HCT116 (cell line): ENCODE measurements around the gene DOCK9. TPM values are rescaled to one million over a fixed set of nuclear protein-coding genes. Genes with fewer than 3 reads are reported as not detected.

Experiments used
- ATAC-seq: fragments of 200-7000 bp; cut with Tn5 transposase; 2 replicates; pipeline ENCODE4 v1.9.1; 2020; ENCODE audit warnings: mild to moderate bottlenecking, moderate library complexity
- BruUV-seq: library from RNA; stranded (reverse); fragments of 400-500 nt; replicated peaks from 2 replicates; lab custom pipeline; 2021; lab: Mats Ljungman, UMichigan
- CTCF ChIA-PET: fragments of 300-600 bp; sonication (Branson Sonifier 250); formaldehyde crosslinking; loops from one replicate; lab custom pipeline; 2021; ENCODE audit warnings: antibody characterized with exemption; lab: Charles Lee
- POLR2A ChIA-PET: fragments of 300-600, 350-600 bp; sonication (Branson Sonifier 250); formaldehyde crosslinking; loops from one replicate; lab custom pipeline; 2021; ENCODE audit warnings: antibody characterized with exemption; lab: Charles Lee
- RAD21 ChIA-PET, 2 experiments: fragments of 300-600 bp; sonication (Branson Sonifier 250); formaldehyde crosslinking; loops; one replicate each; lab custom pipeline; 2023; ENCODE audit warnings: low total read pairs in 2 of 2; ENCODE audit not compliant: uncharacterized antibody in 2 of 2, unreplicated experiment in 2 of 2, low non-redundant PET in 1 of 2; lab: Charles Lee
- DNase-seq: peaks from one replicate; pipeline ENCODE4 v3.0.0-alpha.2; 2010; ENCODE audit warnings: low read depth, low spot score
- H2AFZ ChIP-seq: fragments of 200-600 bp; shearing (Covaris generic), sonication (generic); 2 replicates; pipeline ENCODE4 v1.6.1; 2017; ENCODE audit warnings: low read depth, mixed run types, mixed read lengths, antibody characterized with exemption, low read length; ENCODE audit not compliant: poor library complexity, severe bottlenecking
- H3K27ac ChIP-seq: 2 replicates; pipeline ENCODE4 v1.5.1; 2012; ENCODE audit warnings: low read depth, low read length
- H3K27me3 ChIP-seq: fragments of 200-600 bp; sonication (generic); 2 replicates; pipeline ENCODE4 v1.6.1; 2016; ENCODE audit warnings: mixed run types, low read length, mixed read lengths; ENCODE audit not compliant: insufficient read depth
- H3K36me3 ChIP-seq, 2 experiments: fragments of 200-500 bp in 1 of 2; fragments of 200-600 bp in 1 of 2; sonication (Bioruptor generic) in 1 of 2; sonication (generic) in 1 of 2; 2 replicates each; pipeline versions ENCODE4 v1.5.1 to v1.6.1; 2014 to 2016; ENCODE audit warnings: low read length in 2 of 2, inconsistent platforms in 1 of 2, mixed read lengths in 1 of 2, mixed run types in 1 of 2; ENCODE audit not compliant: insufficient read depth in 2 of 2, control insufficient read depth in 1 of 2
- H3K4me1 ChIP-seq, 2 experiments: fragments of 200-600 bp in 1 of 2; sonication (generic) in 1 of 2; 2 replicates each; pipeline versions ENCODE4 v1.5.1 to v1.6.1; 2012 to 2017; ENCODE audit warnings: low read length in 2 of 2, inconsistent platforms in 1 of 2, mild to moderate bottlenecking in 1 of 2, mixed read lengths in 1 of 2, mixed run types in 1 of 2, moderate library complexity in 1 of 2; ENCODE audit not compliant: insufficient read depth in 2 of 2, control insufficient read depth in 1 of 2
- H3K4me2 ChIP-seq: fragments of 200-600 bp; sonication (generic); 2 replicates; pipeline ENCODE4 v1.6.1; 2017; ENCODE audit warnings: mixed run types, low read length, mixed read lengths
- H3K4me3 ChIP-seq, 2 experiments: fragments of 200-600 bp in 1 of 2; sonication (generic) in 1 of 2; replicated peaks in 1 of 2; 2 replicates each; pipeline ENCODE4 v1.5.1; 2011 to 2016; ENCODE audit warnings: low read length in 2 of 2, control low read depth in 1 of 2, low read depth in 1 of 2, mild to moderate bottlenecking in 1 of 2, mixed read lengths in 1 of 2, mixed run types in 1 of 2
- H3K79me2 ChIP-seq: fragments of 200-600 bp; sonication (generic); 2 replicates; pipeline ENCODE4 v1.6.1; 2017; ENCODE audit warnings: mild to moderate bottlenecking, mixed run types, low read length, moderate library complexity, mixed read lengths; ENCODE audit not compliant: insufficient read depth
- H3K9ac ChIP-seq: fragments of 200-600 bp; sonication (generic); 2 replicates; pipeline ENCODE4 v1.6.1; 2016; ENCODE audit warnings: low read length, mixed read lengths
- H3K9me2 ChIP-seq: fragments of 200-600 bp; sonication (generic), shearing (Covaris generic); 2 replicates; pipeline ENCODE4 v1.6.1; 2017; ENCODE audit warnings: mixed run types, mild to moderate bottlenecking, moderate library complexity; ENCODE audit not compliant: insufficient read depth
- H3K9me3 ChIP-seq, 2 experiments: fragments of 200-500 bp in 1 of 2; fragments of 200-600 bp in 1 of 2; sonication (Bioruptor generic) in 1 of 2; sonication (generic) in 1 of 2; 2 replicates each; pipeline ENCODE4 v1.6.1; 2014 to 2017; ENCODE audit warnings: low read length in 2 of 2, mixed read lengths in 2 of 2, inconsistent platforms in 1 of 2, low read depth in 1 of 2, mild to moderate bottlenecking in 1 of 2, mixed run types in 1 of 2, moderate library complexity in 1 of 2; ENCODE audit not compliant: control insufficient read depth in 1 of 2, insufficient read depth in 1 of 2
- H4K20me1 ChIP-seq: fragments of 200-600 bp; sonication (generic), shearing (Covaris generic); 2 replicates; pipeline ENCODE4 v1.6.1; 2017; ENCODE audit warnings: mixed run types, mild to moderate bottlenecking, moderate library complexity; ENCODE audit not compliant: insufficient read depth
- ATF3 ChIP-seq: IDR thresholded peaks from 2 replicates; pipeline ENCODE4 v1.6.1; 2012
- CEBPB ChIP-seq: IDR thresholded peaks from 2 replicates; pipeline ENCODE4 v1.6.1; 2012; ENCODE audit warnings: low read depth
- ELF1 ChIP-seq: IDR thresholded peaks from 2 replicates; pipeline ENCODE4 v1.6.1; 2012; ENCODE audit warnings: low read depth, borderline replicate concordance
- EZH2 ChIP-seq: fragments of 200-600 bp; sonication (generic); IDR thresholded peaks from 2 replicates; pipeline ENCODE4 v1.6.1; 2017; ENCODE audit warnings: antibody characterized with exemption, mixed run types
- FOSL1 ChIP-seq: IDR thresholded peaks from 2 replicates; pipeline ENCODE4 v1.6.1; 2012; ENCODE audit warnings: low read depth
- POLR2A ChIP-seq: IDR thresholded peaks from 2 replicates; pipeline ENCODE4 v1.7.0; 2011; ENCODE audit warnings: borderline replicate concordance; ENCODE audit not compliant: insufficient read depth, insufficient read length; ENCODE audit errors: extremely low read depth
- POLR2AphosphoS5 ChIP-seq: IDR thresholded peaks from 2 replicates; pipeline ENCODE4 v1.6.1; 2011; ENCODE audit warnings: mild to moderate bottlenecking, low read depth, low read length, moderate library complexity
- RAD21 ChIP-seq: IDR thresholded peaks from 2 replicates; pipeline ENCODE4 v1.6.1; 2012; ENCODE audit warnings: low read depth, mild to moderate bottlenecking
- SIN3A ChIP-seq: IDR thresholded peaks from 2 replicates; pipeline ENCODE4 v1.6.1; 2012; ENCODE audit warnings: low read depth
- SRF ChIP-seq: IDR thresholded peaks from 2 replicates; pipeline ENCODE4 v1.6.1; 2012; ENCODE audit warnings: low read depth
- TCF7L2 ChIP-seq: IDR thresholded peaks from 2 replicates; pipeline ENCODE4 v1.7.0; 2011; ENCODE audit warnings: borderline replicate concordance, inconsistent platforms; ENCODE audit not compliant: insufficient read depth, insufficient read length; ENCODE audit errors: extremely low read depth
- ZFX ChIP-seq: fragments of 450-650 bp; IDR thresholded peaks from 2 replicates; pipeline ENCODE4 v1.6.1; 2017
- ZNF274 ChIP-seq: fragments of 200-500 bp; sonication (Bioruptor generic); IDR thresholded peaks from 2 replicates; pipeline ENCODE4 v1.6.1; 2014; ENCODE audit warnings: mild to moderate bottlenecking, low read depth, low read length, inconsistent platforms
- intact Hi-C: fragments of 100-400 bp; cut with micrococcal nuclease; formaldehyde crosslinking; loops from 2 replicates; pipeline ENCODE4 v1.10.0; 2022
- total RNA-seq: library from RNA; stranded (reverse); gene quantifications from one replicate; pipeline ENCODE4 v1.2.1, GENCODE V29; 2021; ENCODE audit not compliant: unreplicated experiment
- TF ChIP-seq, protein P1 (sequence below): IDR thresholded peaks from 2 replicates; pipeline ENCODE4 v1.6.1; 2012; ENCODE audit warnings: low read depth
- TF ChIP-seq, protein P2 (sequence below), 3 experiments: fragments of 200-600 bp in 1 of 3; sonication (generic) in 1 of 3; IDR thresholded peaks in 2 of 3; conservative IDR thresholded peaks in 1 of 3; 2 replicates each; pipeline ENCODE4 v1.5.1; 2012 to 2017; ENCODE audit warnings: low read depth in 2 of 3, low read length in 2 of 3, antibody characterized with exemption in 1 of 3, borderline replicate concordance in 1 of 3, control low read depth in 1 of 3, mild to moderate bottlenecking in 1 of 3, mixed read lengths in 1 of 3, mixed run types in 1 of 3, moderate library complexity in 1 of 3; ENCODE audit not compliant: insufficient read depth in 1 of 3
- TF ChIP-seq, protein P3 (sequence below): IDR thresholded peaks from 2 replicates; pipeline ENCODE4 v1.6.1; 2012

DOCK9 gene
- total RNA-seq, 1 experiment from 2014 or later: 58.8 TPM

- no peak overlapping the region for H3K9ac ChIP-seq
- TF ChIP-seq ZNF274: no peak
- H4K20me1 ChIP-seq: no peaks in the 10 kb centered on the region
- peaks cover 40 to 72% of the 10 kb centered on the region in 2 experiments for H3K4me1 ChIP-seq
- intact Hi-C loops: no loop called here
- no peaks in the 10 kb centered on the region for H3K36me3 ChIP-seq
- no peak overlapping the region for H3K4me2 ChIP-seq
- DNase-seq (no peak), ATAC-seq (no peak)
- BruUV-seq: no TSS peak
- CTCF ChIA-PET: no interaction called here
- POLR2A ChIA-PET: no interaction called here
- no peaks in the 10 kb centered on the region for H3K27me3 ChIP-seq
- RAD21 ChIA-PET: no interaction called here
- no peaks in the 10 kb centered on the region for H3K9me2 ChIP-seq
- no peaks in the 10 kb centered on the region for H3K9me3 ChIP-seq
- no peak overlapping the region for H2AFZ ChIP-seq
- H3K79me2 ChIP-seq: peaks cover 8% of the 10 kb centered on the region; the same call in 1 of the 2 replicates
- H3K4me3 ChIP-seq: no peak overlapping the region
- H3K27ac ChIP-seq: no peak overlapping the region
Observed at GRCh38 chr13:98975822-98976261, 2.0 kb downstream of the DOCK9 start.

DNA sequence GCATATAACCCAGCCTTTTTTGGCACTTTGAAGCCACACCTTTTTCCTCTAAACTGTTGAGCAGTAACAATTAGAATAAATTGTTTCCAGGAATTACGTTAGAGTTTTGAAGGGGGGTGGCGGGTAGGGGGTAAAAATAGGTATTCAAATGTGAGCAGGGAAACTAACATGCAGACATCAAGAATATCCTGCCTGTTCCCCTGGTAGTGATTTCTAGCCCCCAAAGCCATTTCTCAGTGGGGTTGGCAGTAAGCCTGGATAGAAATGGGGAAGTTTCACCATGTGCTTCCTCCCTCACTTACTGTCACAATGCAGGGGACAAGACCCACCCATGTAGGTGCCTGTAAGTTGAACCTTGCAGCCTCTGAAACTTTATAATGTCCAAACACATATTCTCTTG lies 3.8 kb downstream of the DOCK9 start:
- H3K4me1 ChIP-seq: peaks cover 43 to 78% of the 10 kb centered on the region in 2 experiments
- TF ChIP-seq ZFX (no peak), FOSL1 (no peak), RAD21 (no peak), SRF (no peak), TCF7L2 (no peak), EZH2 (no peak), POLR2A (no peak), ATF3 (no peak), POLR2AphosphoS5 (no peak), SIN3A (no peak), CEBPB (no peak), ELF1 (no peak)
- TF ChIP-seq, protein P1, sequence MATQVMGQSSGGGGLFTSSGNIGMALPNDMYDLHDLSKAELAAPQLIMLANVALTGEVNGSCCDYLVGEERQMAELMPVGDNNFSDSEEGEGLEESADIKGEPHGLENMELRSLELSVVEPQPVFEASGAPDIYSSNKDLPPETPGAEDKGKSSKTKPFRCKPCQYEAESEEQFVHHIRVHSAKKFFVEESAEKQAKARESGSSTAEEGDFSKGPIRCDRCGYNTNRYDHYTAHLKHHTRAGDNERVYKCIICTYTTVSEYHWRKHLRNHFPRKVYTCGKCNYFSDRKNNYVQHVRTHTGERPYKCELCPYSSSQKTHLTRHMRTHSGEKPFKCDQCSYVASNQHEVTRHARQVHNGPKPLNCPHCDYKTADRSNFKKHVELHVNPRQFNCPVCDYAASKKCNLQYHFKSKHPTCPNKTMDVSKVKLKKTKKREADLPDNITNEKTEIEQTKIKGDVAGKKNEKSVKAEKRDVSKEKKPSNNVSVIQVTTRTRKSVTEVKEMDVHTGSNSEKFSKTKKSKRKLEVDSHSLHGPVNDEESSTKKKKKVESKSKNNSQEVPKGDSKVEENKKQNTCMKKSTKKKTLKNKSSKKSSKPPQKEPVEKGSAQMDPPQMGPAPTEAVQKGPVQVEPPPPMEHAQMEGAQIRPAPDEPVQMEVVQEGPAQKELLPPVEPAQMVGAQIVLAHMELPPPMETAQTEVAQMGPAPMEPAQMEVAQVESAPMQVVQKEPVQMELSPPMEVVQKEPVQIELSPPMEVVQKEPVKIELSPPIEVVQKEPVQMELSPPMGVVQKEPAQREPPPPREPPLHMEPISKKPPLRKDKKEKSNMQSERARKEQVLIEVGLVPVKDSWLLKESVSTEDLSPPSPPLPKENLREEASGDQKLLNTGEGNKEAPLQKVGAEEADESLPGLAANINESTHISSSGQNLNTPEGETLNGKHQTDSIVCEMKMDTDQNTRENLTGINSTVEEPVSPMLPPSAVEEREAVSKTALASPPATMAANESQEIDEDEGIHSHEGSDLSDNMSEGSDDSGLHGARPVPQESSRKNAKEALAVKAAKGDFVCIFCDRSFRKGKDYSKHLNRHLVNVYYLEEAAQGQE: no peak
- TF ChIP-seq, protein P2, sequence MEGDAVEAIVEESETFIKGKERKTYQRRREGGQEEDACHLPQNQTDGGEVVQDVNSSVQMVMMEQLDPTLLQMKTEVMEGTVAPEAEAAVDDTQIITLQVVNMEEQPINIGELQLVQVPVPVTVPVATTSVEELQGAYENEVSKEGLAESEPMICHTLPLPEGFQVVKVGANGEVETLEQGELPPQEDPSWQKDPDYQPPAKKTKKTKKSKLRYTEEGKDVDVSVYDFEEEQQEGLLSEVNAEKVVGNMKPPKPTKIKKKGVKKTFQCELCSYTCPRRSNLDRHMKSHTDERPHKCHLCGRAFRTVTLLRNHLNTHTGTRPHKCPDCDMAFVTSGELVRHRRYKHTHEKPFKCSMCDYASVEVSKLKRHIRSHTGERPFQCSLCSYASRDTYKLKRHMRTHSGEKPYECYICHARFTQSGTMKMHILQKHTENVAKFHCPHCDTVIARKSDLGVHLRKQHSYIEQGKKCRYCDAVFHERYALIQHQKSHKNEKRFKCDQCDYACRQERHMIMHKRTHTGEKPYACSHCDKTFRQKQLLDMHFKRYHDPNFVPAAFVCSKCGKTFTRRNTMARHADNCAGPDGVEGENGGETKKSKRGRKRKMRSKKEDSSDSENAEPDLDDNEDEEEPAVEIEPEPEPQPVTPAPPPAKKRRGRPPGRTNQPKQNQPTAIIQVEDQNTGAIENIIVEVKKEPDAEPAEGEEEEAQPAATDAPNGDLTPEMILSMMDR (IDR thresholded peaks at IDR 0.05 in 2 of 3, conservative IDR thresholded peaks at IDR 0.05 in 1 of 3; ENCODE audit: borderline replicate concordance in 1 of 3, insufficient read depth in 1 of 3, low read depth in 2 of 3, low read length in 2 of 3): no peak
- TF ChIP-seq, protein P3, sequence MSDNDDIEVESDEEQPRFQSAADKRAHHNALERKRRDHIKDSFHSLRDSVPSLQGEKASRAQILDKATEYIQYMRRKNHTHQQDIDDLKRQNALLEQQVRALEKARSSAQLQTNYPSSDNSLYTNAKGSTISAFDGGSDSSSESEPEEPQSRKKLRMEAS: no peak

More for the DNA sequence above, 3.8 kb downstream of the DOCK9 start:
- ChIA-PET CTCF (no interaction called here), RAD21 (no interaction called here), POLR2A (no interaction called here)
- no peaks in the 10 kb centered on the region for H3K9me3 ChIP-seq
- ATAC-seq (no peak), DNase-seq (no peak)
- no peaks in the 10 kb centered on the region for H3K27me3 ChIP-seq
- no peaks in the 10 kb centered on the region for H4K20me1 ChIP-seq
- H3K9me2 ChIP-seq: no peaks in the 10 kb centered on the region
- peak overlapping the region; percentile 73; the same call in 1 of the 2 replicates for H3K4me2 ChIP-seq
- no peak overlapping the region for H3K9ac ChIP-seq
- no peak overlapping the region for H2AFZ ChIP-seq
- H3K4me3 ChIP-seq: no peak overlapping the region
- no peaks in the 10 kb centered on the region for H3K36me3 ChIP-seq
- no peak overlapping the region for H3K27ac ChIP-seq
- intact Hi-C loops: no loop called here
- H3K79me2 ChIP-seq: peaks cover 8% of the 10 kb centered on the region; the same call in 1 of the 2 replicates
- BruUV-seq: no TSS peak
